K562 (cell line): ENCODE results near the gene LY6G6D. TPM values are rescaled to one million over a fixed set of nuclear protein-coding genes. Genes with fewer than 3 reads are reported as not detected.

Experiments
- BRCA1 ChIP-seq, 2 experiments: fragments of 450-650 bp in 1 of 2; sonication (generic) in 1 of 2; formaldehyde crosslinking in 1 of 2; IDR thresholded peaks; 2 replicates each; pipeline versions ENCODE4 v1.5.0 to v1.6.1; 2017 to 2020; ENCODE audit warnings: mild to moderate bottlenecking in 1 of 2, missing genetic modification reagents in 1 of 2
- BRD4 ChIP-seq: fragments of 200-600 bp; sonication (generic); IDR thresholded peaks from 2 replicates; pipeline ENCODE4 v1.6.1; 2017; ENCODE audit warnings: inconsistent platforms
- CCAR2 ChIP-seq: fragments of 200-400 bp; formaldehyde crosslinking; IDR thresholded peaks from 2 replicates; pipeline ENCODE4 v1.6.1; 2017; ENCODE audit warnings: mild to moderate bottlenecking, low read depth, low read length
- ETV1 ChIP-seq: fragments of 450-650 bp; conservative IDR thresholded peaks from 2 replicates; pipeline ENCODE4 v1.6.1; 2016; ENCODE audit warnings: missing genetic modification characterization, control low read depth, low read depth, missing compliant biosample characterization
- HDGF ChIP-seq: fragments of 450-650 bp; IDR thresholded peaks from 2 replicates; pipeline ENCODE4 v1.6.1; 2016
- HNRNPL ChIP-seq: fragments of 200-400 bp; formaldehyde crosslinking; IDR thresholded peaks from 2 replicates; pipeline ENCODE4 v1.6.1; 2017; ENCODE audit warnings: low read depth, mild to moderate bottlenecking, low read length
- KDM1A ChIP-seq, 2 experiments: fragments of 450-650 bp; IDR thresholded peaks; 2 replicates each; pipeline ENCODE4 v1.6.1; 2016; ENCODE audit warnings: mild to moderate bottlenecking in 2 of 2
- KDM2B ChIP-seq: fragments of 250-450 bp; sonication (Bioruptor Pico); IDR thresholded peaks from 2 replicates; pipeline ENCODE4 v1.8.0; 2021; ENCODE audit warnings: mild to moderate bottlenecking, moderate library complexity
- MCM2 ChIP-seq: fragments of 450-650 bp; IDR thresholded peaks from 2 replicates; pipeline ENCODE4 v1.6.1; 2017; ENCODE audit warnings: low read depth, mild to moderate bottlenecking
- NBN ChIP-seq: fragments of 450-650 bp; IDR thresholded peaks from 2 replicates; pipeline ENCODE4 v1.6.1; 2016; ENCODE audit warnings: low read depth, mild to moderate bottlenecking
- RBBP5 ChIP-seq: fragments of 200-600 bp; sonication (generic); IDR thresholded peaks from 2 replicates; pipeline ENCODE4 v1.6.1; 2012; ENCODE audit warnings: borderline replicate concordance, mild to moderate bottlenecking, low read length, control low read depth, inconsistent platforms; ENCODE audit not compliant: insufficient read depth, poor library complexity, severe bottlenecking
- RFX1 ChIP-seq: fragments of 450-650 bp; IDR thresholded peaks from 2 replicates; pipeline ENCODE4 v1.6.1; 2016; ENCODE audit warnings: mild to moderate bottlenecking, moderate library complexity
- RFX5 ChIP-seq: IDR thresholded peaks from 2 replicates; pipeline ENCODE4 v1.6.1; 2011; ENCODE audit warnings: low read depth, mild to moderate bottlenecking, improper control_type of control experiment, low read length
- SUPT5H ChIP-seq: fragments of 450-650 bp; IDR thresholded peaks from 2 replicates; pipeline ENCODE4 v1.6.1; 2016
- ZBTB1 ChIP-seq: sonication (generic); formaldehyde crosslinking; IDR thresholded peaks from 2 replicates; pipeline ENCODE4 v1.8.1; 2023; ENCODE audit warnings: missing genetic modification reagents, low read depth, mild to moderate bottlenecking, borderline replicate concordance
- ZKSCAN3 ChIP-seq: fragments of 250-450 bp; sonication (Bioruptor Pico); IDR thresholded peaks from 2 replicates; pipeline ENCODE4 v1.4.0; 2020
- ZNF184 ChIP-seq: sonication (generic); formaldehyde crosslinking; IDR thresholded peaks from 2 replicates; pipeline ENCODE4 v1.5.0; 2020; ENCODE audit warnings: missing genetic modification reagents
- ZNF318 ChIP-seq, 2 experiments: fragments of 450-650 bp; IDR thresholded peaks; 2 replicates each; pipeline ENCODE4 v1.6.1; 2016; ENCODE audit warnings: mild to moderate bottlenecking in 2 of 2, borderline replicate concordance in 1 of 2, low read depth in 1 of 2, moderate library complexity in 1 of 2
- ZNF354B ChIP-seq: fragments of 250-450 bp; sonication (Bioruptor Pico); IDR thresholded peaks from 2 replicates; pipeline ENCODE4 v1.4.0; 2020
- ZNF695 ChIP-seq: fragments of 450-650 bp; formaldehyde crosslinking; IDR thresholded peaks from 2 replicates; pipeline ENCODE4 v1.4.0; 2020; ENCODE audit warnings: mild to moderate bottlenecking, moderate library complexity
- ZNF778 ChIP-seq: fragments of 450-650 bp; formaldehyde crosslinking; IDR thresholded peaks from 2 replicates; pipeline ENCODE4 v1.4.0; 2020; ENCODE audit warnings: mild to moderate bottlenecking, moderate library complexity
- polyA plus RNA-seq, 8 experiments: library from polyadenylated mRNA; depleted of rRNA in 4 of 8; stranded (reverse) in 5 of 8; unstranded in 3 of 8; fragments of >200 nt; fragmentation: Nextera tagmentation in 2 of 8; fragmentation: Illumina TruSeq in 1 of 8; extraction: Ambion mirVana in 2 of 8; extraction: Trizol in 1 of 8; gene quantifications; 2 replicates each; pipeline versions ENCODE4 v1.2.1 to v1.2.3, GENCODE V29; 2011 to 2014; ENCODE audit warnings: inconsistent platforms in 1 of 8, missing spikeins in 1 of 8
- total RNA-seq, 7 experiments: library from RNA; depleted of rRNA in 6 of 7; stranded (reverse); fragments of >200 nt in 6 of 7; fragmentation: Illumina TruSeq in 2 of 7; extraction: Trizol in 2 of 7; gene quantifications; 2 replicates each; pipeline versions ENCODE4 v1.2.1 to v1.2.3, GENCODE V29; 2011 to 2021; ENCODE audit warnings: low replicate concordance in 1 of 7
- TF ChIP-seq, protein P1 (sequence below): fragments of 250-450 bp; sonication (Bioruptor Pico); IDR thresholded peaks from 2 replicates; pipeline ENCODE4 v1.4.0; 2020; ENCODE audit warnings: mild to moderate bottlenecking

Gene LY6G6D
- total and polyA plus RNA-seq, 9 of the 15 experiments (the other 6 are each of a cell fraction or from before 2014, with no cell fraction given) = 0.30 to 0.38 TPM; not detected in 7

GRCh38 chr6:31734247-31734820 is 19.2 kb downstream of the LY6G6D start (continued):
- no peak for TF ChIP-seq KDM2B (CRISPR knock-in tag)
- no peak for TF ChIP-seq ZNF184
- TF ChIP-seq ZNF695 = no peak
- TF ChIP-seq RBBP5 = no peak
- TF ChIP-seq HDGF = no peak
- no peak for TF ChIP-seq ZBTB1 (CRISPR knock-in tag)
- TF ChIP-seq ZKSCAN3 (CRISPR knock-in tag) = no peak
- 0 out of 2 replicates have a peak, but pooled peaks have one; percentile 6 for TF ChIP-seq CCAR2
- no peak for TF ChIP-seq ZNF318 (IDR thresholded peaks at IDR 0.05; ENCODE audit: borderline replicate concordance in 1 of 2, low read depth in 1 of 2)
- TF ChIP-seq BRCA1 (IDR thresholded peaks at IDR 0.05) = no peak
- no peak for TF ChIP-seq BRCA1 (CRISPR knock-in tag; IDR thresholded peaks at IDR 0.05)
- TF ChIP-seq HNRNPL = no peak
- no peak for TF ChIP-seq KDM1A (IDR thresholded peaks at IDR 0.05)
- TF ChIP-seq, protein P1, sequence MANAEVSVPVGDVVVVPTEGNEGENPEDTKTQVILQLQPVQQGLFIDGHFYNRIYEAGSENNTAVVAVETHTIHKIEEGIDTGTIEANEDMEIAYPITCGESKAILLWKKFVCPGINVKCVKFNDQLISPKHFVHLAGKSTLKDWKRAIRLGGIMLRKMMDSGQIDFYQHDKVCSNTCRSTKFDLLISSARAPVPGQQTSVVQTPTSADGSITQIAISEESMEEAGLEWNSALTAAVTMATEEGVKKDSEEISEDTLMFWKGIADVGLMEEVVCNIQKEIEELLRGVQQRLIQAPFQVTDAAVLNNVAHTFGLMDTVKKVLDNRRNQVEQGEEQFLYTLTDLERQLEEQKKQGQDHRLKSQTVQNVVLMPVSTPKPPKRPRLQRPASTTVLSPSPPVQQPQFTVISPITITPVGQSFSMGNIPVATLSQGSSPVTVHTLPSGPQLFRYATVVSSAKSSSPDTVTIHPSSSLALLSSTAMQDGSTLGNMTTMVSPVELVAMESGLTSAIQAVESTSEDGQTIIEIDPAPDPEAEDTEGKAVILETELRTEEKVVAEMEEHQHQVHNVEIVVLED (CRISPR knock-in tag) = no peak
- no peak for TF ChIP-seq BRD4
- TF ChIP-seq ZNF354B (CRISPR knock-in tag) = no peak
- no peak for TF ChIP-seq MCM2
- no peak for TF ChIP-seq ZNF778 (CRISPR knock-in tag)
- no peak for TF ChIP-seq ETV1 (tag)
- no peak for TF ChIP-seq RFX1
- TF ChIP-seq RFX5 = no peak
- TF ChIP-seq NBN = no peak
- no peak for TF ChIP-seq SUPT5H
